HepG2 (cell line): ENCODE data around the gene TPD52L2. TPM values are rescaled to one million over a fixed set of nuclear protein-coding genes. Genes with fewer than 3 reads are reported as not detected.

Experiments
- BORCS8-MEF2B ChIP-seq: sonication (generic); formaldehyde crosslinking; IDR thresholded peaks from 2 replicates; pipeline ENCODE4 v1.8.0; 2022; ENCODE audit warnings: mild to moderate bottlenecking, missing genetic modification reagents
- FOXJ3 ChIP-seq: sonication (generic); formaldehyde crosslinking; IDR thresholded peaks from 2 replicates; pipeline ENCODE4 v1.4.0; 2020; ENCODE audit warnings: missing genetic modification reagents, mild to moderate bottlenecking, borderline replicate concordance
- GZF1 ChIP-seq: sonication (generic); formaldehyde crosslinking; IDR thresholded peaks from 2 replicates; pipeline ENCODE4 v1.5.1; 2020; ENCODE audit warnings: mild to moderate bottlenecking, missing genetic modification reagents
- HMG20B ChIP-seq: conservative IDR thresholded peaks from 2 replicates; pipeline ENCODE4 v1.6.1; 2016; ENCODE audit warnings: missing genetic modification reagents, missing compliant biosample characterization
- KLF15 ChIP-seq: sonication (generic); formaldehyde crosslinking; IDR thresholded peaks from 2 replicates; pipeline ENCODE4 v1.8.1; 2023; ENCODE audit warnings: borderline replicate concordance, mild to moderate bottlenecking, inconsistent platforms, missing genetic modification reagents, mixed read lengths
- MTA1 ChIP-seq: sonication (generic); formaldehyde crosslinking; IDR thresholded peaks from 2 replicates; pipeline ENCODE4 v1.4.0; 2020; ENCODE audit warnings: missing genetic modification reagents, mild to moderate bottlenecking, borderline replicate concordance
- NFYB ChIP-seq: sonication (generic); formaldehyde crosslinking; IDR thresholded peaks from 2 replicates; pipeline ENCODE4 v1.4.0; 2020; ENCODE audit warnings: missing genetic modification reagents
- PBX2 ChIP-seq: IDR thresholded peaks from 2 replicates; pipeline ENCODE4 v1.6.1; 2016; ENCODE audit warnings: control low read depth
- PBX3 ChIP-seq: sonication (generic); formaldehyde crosslinking; IDR thresholded peaks from 2 replicates; pipeline ENCODE4 v1.8.1; 2023; ENCODE audit warnings: missing genetic modification reagents, inconsistent platforms, borderline replicate concordance
- SIN3B ChIP-seq: fragments of 150-350 bp; IDR thresholded peaks from 2 replicates; pipeline ENCODE4 v1.6.1; 2014; ENCODE audit warnings: low read length
- TAF1 ChIP-seq: sonication (generic); formaldehyde crosslinking; IDR thresholded peaks from 2 replicates; pipeline ENCODE4 v1.4.0; 2020; ENCODE audit warnings: missing genetic modification reagents
- ZNF264 ChIP-seq: sonication (generic); formaldehyde crosslinking; IDR thresholded peaks from 2 replicates; pipeline ENCODE4 v1.4.0; 2020; ENCODE audit warnings: missing genetic modification reagents
- ZNF850 ChIP-seq: sonication (generic); formaldehyde crosslinking; conservative IDR thresholded peaks from 2 replicates; pipeline ENCODE4 v1.9.0; 2021; ENCODE audit warnings: mild to moderate bottlenecking, missing genetic modification reagents
- polyA plus RNA-seq, 8 experiments: library from polyadenylated mRNA; depleted of rRNA in 3 of 8; stranded (reverse) in 7 of 8; unstranded in 1 of 8; fragments of >200 nt; fragmentation: Illumina TruSeq in 4 of 8; extraction: Trizol in 4 of 8; gene quantifications; 2 replicates each; pipeline versions ENCODE4 v1.2.1 to v1.2.3, GENCODE V29; 2011 to 2016; ENCODE audit warnings: low read depth in 4 of 8, missing spikeins in 1 of 8, mixed read lengths in 1 of 8; ENCODE audit not compliant: insufficient read depth in 1 of 8
- total RNA-seq, 5 experiments: library from RNA; depleted of rRNA; stranded (reverse); fragments of >200 nt; fragmentation: Illumina TruSeq; extraction: Trizol; gene quantifications; 2 replicates each; pipeline ENCODE4 v1.2.3, GENCODE V29; 2016; ENCODE audit warnings: low read depth in 1 of 5
- TF ChIP-seq, protein P1 (sequence below): IDR thresholded peaks from 2 replicates; pipeline ENCODE4 v1.6.1; 2016; ENCODE audit warnings: low read depth, control low read depth
- TF ChIP-seq, protein P2 (sequence below): sonication (generic); formaldehyde crosslinking; IDR thresholded peaks from 2 replicates; pipeline ENCODE4 v1.4.0; 2020; ENCODE audit warnings: missing genetic modification reagents
- TF ChIP-seq, protein P3 (sequence below): sonication (generic); formaldehyde crosslinking; IDR thresholded peaks from 2 replicates; pipeline ENCODE4 v1.5.1; 2020; ENCODE audit warnings: missing genetic modification reagents, mild to moderate bottlenecking, borderline replicate concordance
- TF ChIP-seq, protein P4 (sequence below), 2 experiments: fragments of 450-650 bp in 1 of 2; sonication (generic) in 1 of 2; formaldehyde crosslinking; IDR thresholded peaks; 2 replicates each; pipeline versions ENCODE4 v1.5.0 to v1.8.0; 2020 to 2022; ENCODE audit warnings: mild to moderate bottlenecking in 1 of 2, missing genetic modification reagents in 1 of 2
- TF ChIP-seq, protein P5 (sequence below): fragments of 450-650 bp; IDR thresholded peaks from 2 replicates; pipeline ENCODE4 v1.6.1; 2017

The TPD52L2 gene
- total and polyA plus RNA-seq, 2 of the 13 experiments (the other 11 are each of a cell fraction or from before 2014, with no cell fraction given), result 156 to 184 TPM

GRCh38 chr20:63864978-63865640 lies at the start of gene TPD52L2 (continued):
- TF ChIP-seq, protein P1, sequence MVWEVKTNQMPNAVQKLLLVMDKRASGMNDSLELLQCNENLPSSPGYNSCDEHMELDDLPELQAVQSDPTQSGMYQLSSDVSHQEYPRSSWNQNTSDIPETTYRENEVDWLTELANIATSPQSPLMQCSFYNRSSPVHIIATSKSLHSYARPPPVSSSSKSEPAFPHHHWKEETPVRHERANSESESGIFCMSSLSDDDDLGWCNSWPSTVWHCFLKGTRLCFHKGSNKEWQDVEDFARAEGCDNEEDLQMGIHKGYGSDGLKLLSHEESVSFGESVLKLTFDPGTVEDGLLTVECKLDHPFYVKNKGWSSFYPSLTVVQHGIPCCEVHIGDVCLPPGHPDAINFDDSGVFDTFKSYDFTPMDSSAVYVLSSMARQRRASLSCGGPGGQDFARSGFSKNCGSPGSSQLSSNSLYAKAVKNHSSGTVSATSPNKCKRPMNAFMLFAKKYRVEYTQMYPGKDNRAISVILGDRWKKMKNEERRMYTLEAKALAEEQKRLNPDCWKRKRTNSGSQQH (CRISPR knock-in tag), result peak; percentile 94; the same call in 1 of the 2 replicates
- TF ChIP-seq PBX2, result peak; percentile 7; the same call in 1 of the 2 replicates
- TF ChIP-seq NFYB (CRISPR knock-in tag), result peak; percentile 100
- TF ChIP-seq BORCS8-MEF2B (CRISPR knock-in tag), result peak; percentile 94
- TF ChIP-seq TAF1 (CRISPR knock-in tag), result peak; percentile 94
- TF ChIP-seq HMG20B (CRISPR knock-in tag), result 0 out of 2 replicates have a peak, but pooled peaks have one; percentile 18
- TF ChIP-seq MTA1 (CRISPR knock-in tag), result peak; percentile 75; the same call in 1 of the 2 replicates
- TF ChIP-seq GZF1, result peak; percentile 82; the same call in 1 of the 2 replicates
- peak; percentile 80; the same call in 1 of the 2 replicates for TF ChIP-seq ZNF264 (CRISPR knock-in tag)
- TF ChIP-seq, protein P2, sequence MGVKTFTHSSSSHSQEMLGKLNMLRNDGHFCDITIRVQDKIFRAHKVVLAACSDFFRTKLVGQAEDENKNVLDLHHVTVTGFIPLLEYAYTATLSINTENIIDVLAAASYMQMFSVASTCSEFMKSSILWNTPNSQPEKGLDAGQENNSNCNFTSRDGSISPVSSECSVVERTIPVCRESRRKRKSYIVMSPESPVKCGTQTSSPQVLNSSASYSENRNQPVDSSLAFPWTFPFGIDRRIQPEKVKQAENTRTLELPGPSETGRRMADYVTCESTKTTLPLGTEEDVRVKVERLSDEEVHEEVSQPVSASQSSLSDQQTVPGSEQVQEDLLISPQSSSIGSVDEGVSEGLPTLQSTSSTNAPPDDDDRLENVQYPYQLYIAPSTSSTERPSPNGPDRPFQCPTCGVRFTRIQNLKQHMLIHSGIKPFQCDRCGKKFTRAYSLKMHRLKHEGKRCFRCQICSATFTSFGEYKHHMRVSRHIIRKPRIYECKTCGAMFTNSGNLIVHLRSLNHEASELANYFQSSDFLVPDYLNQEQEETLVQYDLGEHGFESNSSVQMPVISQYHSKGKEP (CRISPR knock-in tag), result peak; percentile 83
- peak; percentile 78 for TF ChIP-seq SIN3B
- TF ChIP-seq, protein P3, sequence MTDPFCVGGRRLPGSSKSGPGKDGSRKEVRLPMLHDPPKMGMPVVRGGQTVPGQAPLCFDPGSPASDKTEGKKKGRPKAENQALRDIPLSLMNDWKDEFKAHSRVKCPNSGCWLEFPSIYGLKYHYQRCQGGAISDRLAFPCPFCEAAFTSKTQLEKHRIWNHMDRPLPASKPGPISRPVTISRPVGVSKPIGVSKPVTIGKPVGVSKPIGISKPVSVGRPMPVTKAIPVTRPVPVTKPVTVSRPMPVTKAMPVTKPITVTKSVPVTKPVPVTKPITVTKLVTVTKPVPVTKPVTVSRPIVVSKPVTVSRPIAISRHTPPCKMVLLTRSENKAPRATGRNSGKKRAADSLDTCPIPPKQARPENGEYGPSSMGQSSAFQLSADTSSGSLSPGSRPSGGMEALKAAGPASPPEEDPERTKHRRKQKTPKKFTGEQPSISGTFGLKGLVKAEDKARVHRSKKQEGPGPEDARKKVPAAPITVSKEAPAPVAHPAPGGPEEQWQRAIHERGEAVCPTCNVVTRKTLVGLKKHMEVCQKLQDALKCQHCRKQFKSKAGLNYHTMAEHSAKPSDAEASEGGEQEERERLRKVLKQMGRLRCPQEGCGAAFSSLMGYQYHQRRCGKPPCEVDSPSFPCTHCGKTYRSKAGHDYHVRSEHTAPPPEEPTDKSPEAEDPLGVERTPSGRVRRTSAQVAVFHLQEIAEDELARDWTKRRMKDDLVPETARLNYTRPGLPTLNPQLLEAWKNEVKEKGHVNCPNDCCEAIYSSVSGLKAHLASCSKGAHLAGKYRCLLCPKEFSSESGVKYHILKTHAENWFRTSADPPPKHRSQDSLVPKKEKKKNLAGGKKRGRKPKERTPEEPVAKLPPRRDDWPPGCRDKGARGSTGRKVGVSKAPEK (CRISPR knock-in tag), result 0 out of 2 replicates have a peak, but pooled peaks have one; percentile 50
- peak; percentile 43; the same call in 1 of the 2 replicates for TF ChIP-seq FOXJ3 (CRISPR knock-in tag)
- TF ChIP-seq, protein P4, sequence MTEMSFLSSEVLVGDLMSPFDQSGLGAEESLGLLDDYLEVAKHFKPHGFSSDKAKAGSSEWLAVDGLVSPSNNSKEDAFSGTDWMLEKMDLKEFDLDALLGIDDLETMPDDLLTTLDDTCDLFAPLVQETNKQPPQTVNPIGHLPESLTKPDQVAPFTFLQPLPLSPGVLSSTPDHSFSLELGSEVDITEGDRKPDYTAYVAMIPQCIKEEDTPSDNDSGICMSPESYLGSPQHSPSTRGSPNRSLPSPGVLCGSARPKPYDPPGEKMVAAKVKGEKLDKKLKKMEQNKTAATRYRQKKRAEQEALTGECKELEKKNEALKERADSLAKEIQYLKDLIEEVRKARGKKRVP (CRISPR knock-in tag; IDR thresholded peaks at IDR 0.05), result peak in 1 of 2 experiments; percentile 90; a peak in 2 of 4 replicates
- TF ChIP-seq, protein P5, sequence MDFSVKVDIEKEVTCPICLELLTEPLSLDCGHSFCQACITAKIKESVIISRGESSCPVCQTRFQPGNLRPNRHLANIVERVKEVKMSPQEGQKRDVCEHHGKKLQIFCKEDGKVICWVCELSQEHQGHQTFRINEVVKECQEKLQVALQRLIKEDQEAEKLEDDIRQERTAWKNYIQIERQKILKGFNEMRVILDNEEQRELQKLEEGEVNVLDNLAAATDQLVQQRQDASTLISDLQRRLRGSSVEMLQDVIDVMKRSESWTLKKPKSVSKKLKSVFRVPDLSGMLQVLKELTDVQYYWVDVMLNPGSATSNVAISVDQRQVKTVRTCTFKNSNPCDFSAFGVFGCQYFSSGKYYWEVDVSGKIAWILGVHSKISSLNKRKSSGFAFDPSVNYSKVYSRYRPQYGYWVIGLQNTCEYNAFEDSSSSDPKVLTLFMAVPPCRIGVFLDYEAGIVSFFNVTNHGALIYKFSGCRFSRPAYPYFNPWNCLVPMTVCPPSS, result no peak
- peak; percentile 92; the same call in 1 of the 2 replicates for TF ChIP-seq KLF15 (CRISPR knock-in tag)
- TF ChIP-seq PBX3 (CRISPR knock-in tag), result no peak
- peak; percentile 96; the same call in 1 of the 2 replicates for TF ChIP-seq ZNF850 (CRISPR knock-in tag)
